Vagina (tissue), 2 donors: Measurements from ENCODE around the gene KRT5. TPM values are rescaled to one million over a fixed set of nuclear protein-coding genes. Genes with fewer than 3 reads are reported as not detected.
"Not testable (repeated sequence)": the region's sequence is repeated elsewhere in the genome, so short reads cannot be mapped to it uniquely, and the experiment has no call there.

Experiments used
- DNase-seq, 2 donors: peaks; one replicate each; pipeline ENCODE4 v3.0.0-alpha.2; 2017; ENCODE audit errors: extremely low spot score in 2 of 2
- H3K27ac ChIP-seq: fragments of 200-600 bp; sonication (generic); one replicate; pipeline ENCODE4 v1.5.1; 2019
- H3K27me3 ChIP-seq: fragments of 200-600 bp; sonication (generic); one replicate; pipeline ENCODE4 v1.5.1; 2019
- H3K36me3 ChIP-seq, 2 donors: fragments of 200-600 bp; sonication (generic); one replicate each; pipeline ENCODE4 v1.5.1; 2017 to 2019
- H3K4me1 ChIP-seq: fragments of 200-600 bp; sonication (generic); one replicate; pipeline ENCODE4 v1.5.1; 2019
- H3K4me3 ChIP-seq, 2 donors: fragments of 200-600 bp; sonication (generic); 1 replicate in 1 of 2; 2 replicates in 1 of 2; pipeline ENCODE4 v1.5.1; 2016 to 2019
- H3K9me3 ChIP-seq: fragments of 200-600 bp; sonication (generic); one replicate; pipeline ENCODE4 v1.5.1; 2019
- CTCF ChIP-seq, 3 experiments: fragments of 450-650 bp in 2 of 3; fragments of 200-600 bp in 1 of 3; sonication (generic) in 1 of 3; IDR thresholded peaks; one replicate each; pipeline ENCODE4 v1.5.1; 2017 to 2019; ENCODE audit warnings: antibody characterized with exemption in 3 of 3, mild to moderate bottlenecking in 2 of 3, moderate library complexity in 2 of 3
- POLR2A ChIP-seq, 2 donors: fragments of 450-650 bp; IDR thresholded peaks; one replicate each; pipeline ENCODE4 v1.6.1; 2017; ENCODE audit warnings: antibody characterized with exemption in 2 of 2, mild to moderate bottlenecking in 2 of 2, moderate library complexity in 2 of 2
- POLR2AphosphoS5 ChIP-seq, 2 donors: sonication (generic); formaldehyde crosslinking; IDR thresholded peaks; one replicate each; pipeline ENCODE4 v1.9.0; 2017; ENCODE audit warnings: antibody characterized with exemption in 2 of 2, mild to moderate bottlenecking in 2 of 2, low read depth in 1 of 2; ENCODE audit not compliant: insufficient read depth in 1 of 2
- intact Hi-C: fragments of 100-400 bp; cut with DNase I; formaldehyde crosslinking; loops from one replicate; pipeline ENCODE4 v1.15.1; 2023
- total RNA-seq: library from RNA; depleted of rRNA; stranded (reverse); fragments of >200 nt; gene quantifications from one replicate; pipeline ENCODE4 v1.2.3, GENCODE V29; 2016

Gene KRT5
- total RNA-seq, 1 donor from 2014 or later, result 4,247 TPM

GRCh38 chr12:52495389-52495788 is 24.8 kb downstream of the KRT5 start:
- Histone ChIP-seq H3K9me3 (no peaks in the 10 kb centered on the region), H3K4me3 (no peak overlapping the region), H3K36me3 (no peaks in the 10 kb centered on the region), H3K27me3 (no peaks in the 10 kb centered on the region), H3K4me1 (peaks cover 23% of the 10 kb centered on the region), H3K27ac (peak overlapping the region; percentile 16)
- intact Hi-C loops, result no loop called here
- no peak for DNase-seq
- no peak for TF ChIP-seq POLR2A (IDR thresholded peaks at IDR 0.05)
- TF ChIP-seq POLR2AphosphoS5 (IDR thresholded peaks at IDR 0.05; ENCODE audit: insufficient read depth in 1 of 2, low read depth in 1 of 2), result no peak
- TF ChIP-seq CTCF (IDR thresholded peaks at IDR 0.05), result no peak

- TF ChIP-seq POLR2AphosphoS5 (IDR thresholded peaks at IDR 0.05; ENCODE audit: insufficient read depth in 1 of 2, low read depth in 1 of 2) (peak in 1 of 2 donors; percentile 64), POLR2A (IDR thresholded peaks at IDR 0.05) (no peak)
- no peak overlapping the region for H3K4me3 ChIP-seq
- no peaks in the 10 kb centered on the region for H3K27me3 ChIP-seq
- intact Hi-C loops, result no loop called here
- H3K27ac ChIP-seq, result peak overlapping the region; percentile 16
- no peaks in the 10 kb centered on the region for H3K9me3 ChIP-seq
- H3K4me1 ChIP-seq, result peaks cover 23% of the 10 kb centered on the region
- H3K36me3 ChIP-seq, result no peaks in the 10 kb centered on the region
- DNase-seq, result peak in 1 of 2 donors; percentile 97
Measured at GRCh38 chr12:52494518-52494917, 25.7 kb downstream of the KRT5 start.

- H3K36me3 ChIP-seq, result no peaks in the 10 kb centered on the region
Measured at GRCh38 chr12:52494100-52494499, 26.1 kb downstream of the KRT5 start.

GRCh38 chr12:52493172-52493571 is 27.0 kb downstream of the KRT5 start, which contains the start of gene KRT6A:
Gene KRT6A, minus strand, starts transcription at chr12:52493257. Its CDS starts 69 bp downstream, at chr12:52493188.
- Histone ChIP-seq H3K4me3 (peak within 1 kb of the TSS in 1 of 2 donors; percentile 38), H3K36me3 (no peaks in the 10 kb centered on the region), H3K9me3 (no peaks in the 10 kb centered on the region), H3K4me1 (peaks cover 23% of the 10 kb centered on the region), H3K27me3 (no peaks in the 10 kb centered on the region), H3K27ac (peak within 1 kb of the TSS; percentile 61)
- TF ChIP-seq POLR2A (IDR thresholded peaks at IDR 0.05) (no peak), POLR2AphosphoS5 (IDR thresholded peaks at IDR 0.05; ENCODE audit: insufficient read depth in 1 of 2, low read depth in 1 of 2) (peak; percentile 22 to 51)
- intact Hi-C loops, result no loop called here
- peak in 1 of 2 donors; percentile 74 for DNase-seq

More at GRCh38 chr12:52494100-52494499, 26.1 kb downstream of the KRT5 start:
- DNase-seq, result no peak
- Histone ChIP-seq H3K27me3 (no peaks in the 10 kb centered on the region), H3K4me1 (peaks cover 23% of the 10 kb centered on the region), H3K4me3 (no peak overlapping the region), H3K9me3 (no peaks in the 10 kb centered on the region), H3K27ac (no peak overlapping the region)
- TF ChIP-seq CTCF (IDR thresholded peaks at IDR 0.05) (no peak), POLR2A (IDR thresholded peaks at IDR 0.05) (no peak), POLR2AphosphoS5 (IDR thresholded peaks at IDR 0.05; ENCODE audit: insufficient read depth in 1 of 2, low read depth in 1 of 2) (no peak)
- intact Hi-C loops, result no loop called here

- peak overlapping the region; percentile 61 for H3K27ac ChIP-seq
- H3K36me3 ChIP-seq, H3K9me3 ChIP-seq, intact Hi-C loops, H3K27me3 ChIP-seq: not testable (repeated sequence)
- peak overlapping the region in 1 of 2 donors; percentile 38 for H3K4me3 ChIP-seq
- DNase-seq, result peak in 1 of 2 donors; percentile 84
- H3K4me1 ChIP-seq, result peaks cover 23% of the 10 kb centered on the region
Measured at GRCh38 chr12:52492405-52492804, 27.8 kb downstream of the KRT5 start.

- peak in 1 of 2 donors; percentile 83 for DNase-seq
Measured at GRCh38 chr12:52491495-52491894, 28.7 kb downstream of the KRT5 start.

GRCh38 chr12:52488736-52489135 is 31.5 kb downstream of the KRT5 start:
- peak in 1 of 2 donors; percentile 4 for TF ChIP-seq POLR2AphosphoS5 (IDR thresholded peaks at IDR 0.05; ENCODE audit: insufficient read depth in 1 of 2, low read depth in 1 of 2)
- TF ChIP-seq POLR2A (IDR thresholded peaks at IDR 0.05), result no peak
- H3K27ac ChIP-seq, result no peak overlapping the region
- H3K9me3 ChIP-seq, result no peaks in the 10 kb centered on the region
- no peaks in the 10 kb centered on the region for H3K36me3 ChIP-seq
- no peak overlapping the region for H3K4me3 ChIP-seq
- no peaks in the 10 kb centered on the region for H3K27me3 ChIP-seq
- H3K4me1 ChIP-seq, result peaks cover under 1% of the 10 kb centered on the region
- DNase-seq, result no peak
- intact Hi-C loops, result no loop called here

More at GRCh38 chr12:52491495-52491894, 28.7 kb downstream of the KRT5 start:
- H3K27me3 ChIP-seq, H3K27ac ChIP-seq, H3K9me3 ChIP-seq, H3K36me3 ChIP-seq, intact Hi-C loops: not testable (repeated sequence)
- peak overlapping the region in 1 of 2 donors; percentile 38 for H3K4me3 ChIP-seq
- H3K4me1 ChIP-seq, result peaks cover 23% of the 10 kb centered on the region

GRCh38 chr12:52487744-52488443 is 32.3 kb downstream of the KRT5 start:
- H3K27ac ChIP-seq, result not testable (repeated sequence)

More at GRCh38 chr12:52487744-52488443, 32.3 kb downstream of the KRT5 start:
- DNase-seq, H3K27me3 ChIP-seq, H3K4me3 ChIP-seq, H3K9me3 ChIP-seq, H3K4me1 ChIP-seq, intact Hi-C loops, H3K36me3 ChIP-seq: not testable (repeated sequence)
